Naive thymus-derived CD8-positive, alpha-beta T cell (primary cell): ENCODE results near the gene RNF10. TPM values are rescaled to one million over a fixed set of nuclear protein-coding genes. Genes with fewer than 3 reads are reported as not detected.
"Not testable (repeated sequence)": the region's sequence is repeated elsewhere in the genome, so short reads cannot be mapped to it uniquely, and the experiment has no call there.

Experiments
- ATAC-seq, 2 donors: fragments of 150-1000 bp; cut with Tn5 transposase in 1 of 2; sonication (Bioruptor Pico), chemical (Tn5 transposase) in 1 of 2; 1 replicate in 1 of 2; 2 replicates in 1 of 2; pipeline ENCODE4 v1.10.0; 2021; ENCODE audit warnings: mild to moderate bottlenecking in 2 of 2, moderate library complexity in 2 of 2
- POLR2A ChIA-PET: fragments of 350-600 bp; sonication (Branson Sonifier 250); formaldehyde crosslinking; loops from one replicate; lab custom pipeline; 2021; ENCODE audit warnings: antibody characterized with exemption; lab: Charles Lee
- DNase-seq, 10 donors: peaks; one replicate each; pipeline versions ENCODE4 v3.0.0 to v3.0.0-alpha.2; 2020 to 2022
- H3K27ac Mint-ChIP-seq, 10 donors: one replicate each; pipeline ENCODE4 v1.8.0; 2020 to 2022; ENCODE audit warnings: mild to moderate bottlenecking in 10 of 10, mixed read lengths in 10 of 10, moderate library complexity in 4 of 10, inconsistent platforms in 1 of 10
- H3K27me3 Mint-ChIP-seq, 5 donors: one replicate each; pipeline ENCODE4 v1.8.0; 2021 to 2022; ENCODE audit warnings: mixed read lengths in 5 of 5
- H3K36me3 Mint-ChIP-seq, 3 donors: one replicate each; pipeline ENCODE4 v1.8.0; 2020 to 2022; ENCODE audit warnings: mixed read lengths in 3 of 3, mild to moderate bottlenecking in 2 of 3, inconsistent platforms in 1 of 3
- H3K4me1 Mint-ChIP-seq, 4 donors: one replicate each; pipeline ENCODE4 v1.8.0; 2021 to 2022; ENCODE audit warnings: mixed read lengths in 4 of 4
- H3K4me3 Mint-ChIP-seq, 10 donors: one replicate each; pipeline ENCODE4 v1.8.0; 2020 to 2022; ENCODE audit warnings: mild to moderate bottlenecking in 10 of 10, mixed read lengths in 10 of 10, moderate library complexity in 6 of 10, inconsistent platforms in 1 of 10
- H3K9me3 Mint-ChIP-seq, 9 donors: one replicate each; pipeline ENCODE4 v1.8.0; 2020 to 2022; ENCODE audit warnings: mixed read lengths in 9 of 9, mild to moderate bottlenecking in 3 of 9, inconsistent platforms in 1 of 9, moderate library complexity in 1 of 9
- polyA plus RNA-seq, 3 donors: library from polyadenylated mRNA; unstranded; fragments of 300-500 nt; fragmentation: Illumina TruSeq; gene quantifications; one replicate each; pipeline ENCODE4 v1.2.3, GENCODE V29; 2021
- total RNA-seq, 8 experiments: library from RNA in 2 of 8; stranded (reverse) in 2 of 8; gene quantifications; one replicate each; pipeline ENCODE4 v1.2.3 and lab custom pipeline; 2021 to 2026

RNF10 gene
- total and polyA plus RNA-seq, 5 experiments from 2014 or later = 84.3 to 247 (median 119) TPM

DNA sequence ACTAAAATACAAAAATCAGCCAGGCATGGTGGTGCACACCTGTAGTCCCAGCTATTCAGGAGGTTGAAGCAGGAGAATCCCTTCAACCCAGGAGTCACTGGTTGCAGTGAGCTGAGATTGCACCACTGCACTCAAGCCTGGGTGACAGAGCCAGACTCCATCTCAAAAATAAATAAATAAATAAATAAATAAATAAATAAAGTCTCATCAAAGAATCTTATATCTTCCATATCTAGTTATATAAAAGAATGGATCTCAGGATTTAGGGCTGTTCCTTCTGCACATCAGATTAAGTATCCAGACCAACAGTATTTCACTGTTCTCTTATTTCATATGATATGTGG is 3.8 kb upstream of the RNF10 start:
- ATAC-seq, H3K36me3 Mint-ChIP-seq, H3K9me3 Mint-ChIP-seq, DNase-seq, H3K27me3 Mint-ChIP-seq: not testable (repeated sequence)
- POLR2A ChIA-PET = interaction anchor here (0.6 kb wide), 1 partner anchor 322 kb away, joined by 4 read pairs; no protein-coding TSS in a partner anchor
- Mint-ChIP-seq H3K27ac (peak overlapping the region in 7 of 10 donors; percentile 36 to 99 (median 99)), H3K4me1 (peaks cover 12 to 35% (median 22%) of the 10 kb centered on the region in 4 donors), H3K4me3 (peak overlapping the region; percentile 9 to 100 (median 100))

DNA sequence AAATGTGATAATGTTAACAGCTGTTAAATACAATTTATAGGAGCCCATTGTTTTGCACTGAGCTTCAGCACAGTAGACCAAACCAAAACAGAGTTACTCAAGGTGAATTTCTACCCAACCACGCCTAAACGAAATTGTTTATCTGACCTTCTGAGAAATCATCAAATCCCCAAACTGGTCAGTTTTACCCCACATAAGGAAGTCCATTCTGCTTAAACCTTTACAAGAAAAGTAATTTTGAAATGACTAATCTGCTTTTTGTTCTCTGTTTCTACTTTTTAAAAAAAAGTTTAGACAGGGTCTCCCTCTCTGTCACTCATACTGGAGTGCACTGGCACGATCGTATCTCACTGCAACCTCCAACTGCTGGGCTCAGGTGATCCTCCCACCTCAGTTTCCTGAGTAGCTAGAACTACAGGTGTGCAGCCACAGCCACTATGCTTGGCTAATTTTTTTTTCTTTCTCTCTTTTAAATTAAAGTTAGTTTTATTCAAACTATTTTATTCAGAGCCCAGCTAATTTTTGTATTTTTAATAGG is 1.4 kb upstream of the RNF10 start:
- DNase-seq (no peak), ATAC-seq (no peak)
- Mint-ChIP-seq H3K4me1 (peaks cover 15 to 51% (median 41%) of the 10 kb centered on the region in 4 donors), H3K36me3 (peaks cover 0 to 3% (median 0%) of the 10 kb centered on the region in 3 donors), H3K4me3 (no peak overlapping the region), H3K27me3 (no peaks in the 10 kb centered on the region), H3K9me3 (no peaks in the 10 kb centered on the region), H3K27ac (peak overlapping the region in 2 of 10 donors; percentile 13 to 66)
- POLR2A ChIA-PET = interaction anchor here (1.0 to 1.4 kb wide), 2 partner anchors 37 to 240 kb away, joined by 3 to 5 read pairs; partner anchors contain the start of genes DYNLL1 and RNU4-1

DNA sequence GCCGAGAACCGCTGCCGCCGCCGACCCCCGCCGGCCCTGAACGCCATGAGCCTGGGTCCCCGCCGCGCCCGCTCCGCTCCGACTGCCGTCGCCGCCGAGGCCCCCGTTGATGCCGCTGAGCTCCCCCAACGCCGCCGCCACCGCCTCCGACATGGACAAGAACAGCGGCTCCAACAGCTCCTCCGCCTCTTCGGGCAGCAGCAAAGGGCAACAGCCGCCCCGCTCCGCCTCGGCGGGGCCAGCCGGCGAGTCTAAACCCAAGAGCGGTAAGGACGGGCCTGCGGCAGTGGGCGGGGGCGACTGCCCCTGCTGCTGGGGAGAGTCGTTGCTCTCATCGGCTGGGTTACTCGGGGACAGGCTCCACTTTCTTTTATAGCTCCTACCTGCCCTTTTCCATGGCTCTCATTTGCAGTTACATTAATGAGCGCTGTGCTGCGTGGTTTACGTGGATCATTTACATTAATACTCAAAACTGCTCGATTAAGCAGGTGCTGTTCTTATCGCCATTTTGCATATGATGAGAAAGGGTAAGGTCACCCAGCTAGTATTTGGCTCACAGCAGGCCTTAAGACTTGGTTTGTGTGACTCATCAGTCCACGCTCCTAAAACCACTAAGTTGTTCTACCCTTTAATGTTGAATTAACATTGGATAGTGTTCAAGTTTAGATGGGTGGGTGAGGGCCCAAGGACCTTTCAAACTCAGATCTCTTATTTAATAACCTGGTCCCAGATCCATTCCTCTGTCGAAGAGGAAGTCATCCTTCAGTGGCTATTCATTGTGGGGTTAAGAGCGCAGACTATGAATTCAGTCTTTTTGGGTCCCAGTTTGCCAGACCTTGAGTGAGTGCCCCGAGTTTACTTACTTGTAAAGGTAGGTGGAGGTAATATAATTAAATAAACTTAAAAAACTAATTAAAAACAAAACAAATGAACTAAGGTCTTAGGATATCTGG is 823 bp downstream of the RNF10 start:
- POLR2A ChIA-PET = interaction anchor here (0.8 to 2.0 kb wide), 11 partner anchors 9 to 242 kb away, joined by 3 to 6 read pairs (median 4); partner anchors contain the start of genes COX6A1, DYNLL1, POP5 and RNU4-1
- ATAC-seq (peak; percentile 62), DNase-seq (peak in 7 of 10 donors; percentile 24 to 74 (median 41))
- no peaks in the 10 kb centered on the region for H3K27me3 Mint-ChIP-seq
- peaks cover 0 to 17% (median 0%) of the 10 kb centered on the region in 3 donors for H3K36me3 Mint-ChIP-seq
- no peaks in the 10 kb centered on the region for H3K9me3 Mint-ChIP-seq
- H3K4me1 Mint-ChIP-seq = peaks cover 23 to 58% (median 47%) of the 10 kb centered on the region in 4 donors
- peak overlapping the region; percentile 90 to 97 (median 95) for H3K27ac Mint-ChIP-seq
- peak overlapping the region; percentile 91 to 97 (median 94) for H3K4me3 Mint-ChIP-seq

DNA sequence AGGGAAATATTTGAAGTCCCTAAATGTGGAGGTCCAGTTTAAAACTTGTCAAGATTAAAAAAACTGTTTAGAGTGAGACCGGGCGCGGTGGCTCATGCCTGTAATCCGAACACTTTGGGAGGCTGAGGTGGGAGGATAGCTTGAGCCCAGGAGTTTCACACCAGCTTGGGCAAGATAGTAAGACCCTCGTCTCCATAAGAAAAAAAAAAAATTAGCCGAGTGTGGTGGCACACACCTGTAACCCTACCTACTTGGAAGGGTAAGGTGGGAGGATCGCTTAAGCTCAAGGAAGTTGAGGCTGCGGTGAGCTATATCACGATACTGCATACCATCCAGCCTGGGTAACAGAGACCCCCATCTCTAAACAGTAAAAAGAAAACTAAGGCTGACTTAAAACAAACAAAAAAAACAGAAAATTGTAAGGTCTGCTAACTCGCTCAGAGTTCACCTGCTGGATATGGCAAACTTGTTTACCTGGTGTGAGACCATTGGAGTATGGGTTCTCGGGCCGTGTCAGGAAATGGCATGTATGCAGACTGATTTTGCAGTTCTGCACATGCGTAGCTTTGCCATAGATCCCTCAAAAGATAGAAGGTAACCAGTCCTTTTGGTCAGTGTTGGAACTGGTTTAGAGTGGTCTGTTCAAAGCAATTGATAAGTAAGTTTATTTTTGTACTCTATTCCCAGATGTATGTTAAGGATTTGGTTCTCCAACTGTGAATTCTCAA is 2.1 kb downstream of the RNF10 start:
- DNase-seq = peak in 6 of 10 donors; percentile 9 to 34 (median 25)
- Mint-ChIP-seq H3K9me3 (no peaks in the 10 kb centered on the region), H3K27ac (peak overlapping the region; percentile 29 to 97 (median 88)), H3K4me1 (peaks cover 24 to 64% (median 55%) of the 10 kb centered on the region in 4 donors), H3K4me3 (peak overlapping the region; percentile 91 to 97 (median 94)), H3K27me3 (no peaks in the 10 kb centered on the region), H3K36me3 (peaks cover 0 to 28% (median 0%) of the 10 kb centered on the region in 3 donors)
- POLR2A ChIA-PET = interaction anchor here (0.9 to 1.3 kb wide), 5 partner anchors 22 to 91 kb away, joined by 3 to 4 read pairs (median 3); partner anchors contain the start of gene DYNLL1
- ATAC-seq = peak; percentile 32 to 44

DNA sequence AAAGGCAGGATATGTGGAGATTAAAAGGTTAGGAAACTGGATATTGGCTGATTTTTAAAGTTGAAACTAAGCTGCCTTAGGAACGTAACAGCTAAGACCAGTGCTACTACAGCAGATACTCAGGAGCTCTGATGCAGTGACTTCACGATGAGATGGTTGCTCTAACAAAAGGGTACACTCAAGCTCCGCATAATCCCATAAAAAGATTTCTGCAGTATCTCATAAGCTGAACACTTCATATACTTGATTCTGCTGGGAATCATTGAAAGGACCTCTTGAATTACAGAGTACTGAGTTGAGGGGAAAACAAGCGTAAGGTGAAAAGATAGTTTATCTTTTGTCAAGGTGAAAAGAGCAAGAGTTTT is 3.7 kb downstream of the RNF10 start:
- POLR2A ChIA-PET = interaction anchor here (0.9 to 2.0 kb wide), 3 partner anchors 9 to 69 kb away, joined by 3 to 6 read pairs (median 3); partner anchors contain the start of genes COQ5, POP5 and SRSF9
- Mint-ChIP-seq H3K4me3 (peak overlapping the region; percentile 83 to 97 (median 94)), H3K9me3 (no peaks in the 10 kb centered on the region), H3K4me1 (peaks cover 26 to 75% (median 60%) of the 10 kb centered on the region in 4 donors), H3K27me3 (no peaks in the 10 kb centered on the region), H3K27ac (peak overlapping the region in 9 of 10 donors; percentile 68 to 89 (median 82)), H3K36me3 (peaks cover 0 to 44% (median 0%) of the 10 kb centered on the region in 3 donors)
- no peak for DNase-seq
- ATAC-seq = no peak

DNA sequence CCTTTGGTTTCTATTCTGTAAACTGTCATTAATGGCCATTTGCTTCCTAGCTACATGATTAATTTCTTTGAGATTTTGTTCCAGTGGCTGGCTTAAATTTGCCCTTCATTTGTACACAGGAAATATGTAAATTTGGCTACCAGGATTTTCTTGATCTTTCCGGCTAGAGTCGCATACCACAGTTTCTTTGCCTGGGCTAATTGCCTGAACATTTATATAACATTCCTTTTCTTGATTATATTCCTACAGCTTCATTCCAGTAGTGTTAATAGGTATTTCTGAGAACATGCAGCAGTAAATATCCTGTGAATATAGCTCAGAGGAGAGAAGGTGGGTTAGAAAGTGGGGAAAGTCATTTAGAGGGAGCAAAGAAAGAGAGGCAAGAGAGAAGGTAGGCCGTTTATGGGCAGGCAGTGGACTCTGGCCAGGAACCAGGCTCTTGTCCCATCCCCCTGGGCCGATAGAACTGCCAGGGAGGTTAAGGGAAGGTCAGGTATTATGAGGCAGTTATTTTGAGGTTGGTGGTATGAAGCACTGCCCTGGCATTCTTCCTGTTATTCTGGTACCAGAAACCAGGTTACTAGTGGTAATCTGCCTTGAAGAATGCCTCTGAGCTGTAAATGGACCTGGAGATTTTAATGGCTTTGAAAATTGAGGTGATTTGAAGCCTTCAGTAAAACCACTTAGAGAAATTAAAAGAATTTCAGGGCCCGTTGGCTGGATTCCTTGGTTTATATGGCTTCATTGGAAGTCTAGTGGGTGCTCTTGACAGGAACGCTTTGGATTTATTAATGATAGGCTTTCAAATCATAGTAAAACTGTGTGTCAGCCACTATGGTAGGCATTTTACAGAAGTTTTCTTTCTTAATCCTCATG is 4.4 kb downstream of the RNF10 start:
- Mint-ChIP-seq H3K4me3 (peak overlapping the region; percentile 83 to 97 (median 94)), H3K27ac (peak overlapping the region; percentile 68 to 88 (median 81)), H3K9me3 (no peaks in the 10 kb centered on the region), H3K4me1 (peaks cover 26 to 80% (median 61%) of the 10 kb centered on the region in 4 donors), H3K27me3 (no peaks in the 10 kb centered on the region), H3K36me3 (peaks cover 0 to 51% (median 0%) of the 10 kb centered on the region in 3 donors)
- DNase-seq (no peak), ATAC-seq (no peak)
- POLR2A ChIA-PET = interaction anchor here (0.5 to 2.0 kb wide), 5 partner anchors 9 to 374 kb away, joined by 3 to 6 read pairs (median 3); partner anchors contain the start of genes COQ5, POP5 and SRSF9

DNA sequence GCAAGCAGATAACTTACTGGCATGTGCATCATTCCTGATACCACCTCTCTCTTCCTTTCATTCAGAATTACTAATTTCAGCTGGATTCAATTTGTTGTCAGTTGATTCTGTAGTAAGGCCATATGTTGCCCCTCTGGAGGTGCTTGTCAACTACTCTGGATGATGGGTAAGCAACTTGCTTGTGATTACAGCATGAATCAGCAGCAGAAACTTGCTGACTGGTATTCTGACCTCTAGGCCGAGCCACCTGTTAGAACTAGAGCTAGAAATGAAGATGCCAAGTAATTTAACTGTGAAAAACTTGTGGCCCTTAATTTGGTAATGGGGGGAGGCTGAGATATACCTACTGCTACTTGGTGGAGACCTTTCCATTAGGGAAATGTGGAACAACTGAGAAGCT is 5.1 kb downstream of the RNF10 start:
- Mint-ChIP-seq H3K27me3 (no peaks in the 10 kb centered on the region), H3K9me3 (no peaks in the 10 kb centered on the region), H3K27ac (peak overlapping the region in 7 of 10 donors; percentile 19 to 86 (median 68)), H3K4me1 (peaks cover 23 to 81% (median 64%) of the 10 kb centered on the region in 4 donors), H3K4me3 (peak overlapping the region in 8 of 10 donors; percentile 28 to 97 (median 94)), H3K36me3 (peaks cover 0 to 57% (median 0%) of the 10 kb centered on the region in 3 donors)
- ATAC-seq (no peak), DNase-seq (no peak)
- POLR2A ChIA-PET = interaction anchor here (0.5 to 2.0 kb wide), 3 partner anchors 9 to 373 kb away, joined by 3 to 6 read pairs (median 5); partner anchors contain the start of gene COQ5

DNA sequence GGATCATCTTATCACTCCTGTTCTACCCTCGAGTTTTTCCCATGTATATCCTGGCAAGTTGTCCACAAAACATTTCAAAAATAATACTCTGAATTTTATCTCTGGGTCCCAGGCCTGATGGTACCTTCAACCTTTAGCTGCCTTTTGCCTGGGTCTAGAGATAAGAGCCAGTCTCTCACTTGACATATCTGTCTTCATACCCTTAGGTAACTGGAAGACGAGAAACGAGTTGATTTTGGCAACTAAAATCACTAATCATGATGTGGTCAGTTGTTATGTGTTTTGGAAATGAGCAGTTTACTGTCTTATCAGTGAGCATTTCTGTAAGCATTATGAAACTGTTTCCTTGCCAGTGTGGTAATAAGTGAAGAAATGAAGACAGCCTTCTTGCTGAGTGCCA is 6.3 kb downstream of the RNF10 start:
- Mint-ChIP-seq H3K27me3 (no peaks in the 10 kb centered on the region), H3K36me3 (peaks cover 0 to 62% (median 0%) of the 10 kb centered on the region in 3 donors), H3K4me1 (peaks cover 23 to 84% (median 69%) of the 10 kb centered on the region in 4 donors), H3K4me3 (peak overlapping the region in 6 of 10 donors; percentile 27 to 48 (median 35)), H3K27ac (peak overlapping the region in 6 of 10 donors; percentile 5 to 74 (median 54)), H3K9me3 (no peaks in the 10 kb centered on the region)
- POLR2A ChIA-PET = interaction anchor here (0.6 kb wide), 1 partner anchor 83 kb away, joined by 7 read pairs; no protein-coding TSS in a partner anchor
- ATAC-seq (no peak), DNase-seq (no peak)

DNA sequence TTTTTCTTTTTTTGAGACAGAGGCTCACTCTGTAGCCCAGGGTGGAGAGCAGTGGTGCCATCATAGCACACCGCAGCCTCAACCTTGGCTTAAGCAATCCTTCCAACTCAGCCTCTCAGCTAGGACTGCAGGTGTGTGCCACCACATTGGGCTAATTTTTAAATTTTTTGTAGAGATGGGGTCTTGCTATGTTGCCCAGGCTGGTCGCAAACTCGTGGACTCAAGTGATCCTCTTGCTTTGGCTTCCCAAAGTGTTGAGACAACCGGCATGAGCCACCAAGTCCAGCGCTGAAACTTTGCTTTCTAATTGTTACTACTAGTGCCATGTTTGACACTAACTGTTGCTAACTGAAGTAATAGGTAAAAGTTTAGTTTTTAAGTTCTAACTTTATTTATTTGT is 8.0 kb downstream of the RNF10 start:
- peaks cover 21 to 72% (median 57%) of the 10 kb centered on the region in 4 donors for H3K4me1 Mint-ChIP-seq
- peaks cover 0 to 59% (median 0%) of the 10 kb centered on the region in 3 donors for H3K36me3 Mint-ChIP-seq
- ATAC-seq (no peak), DNase-seq (no peak)
- peak overlapping the region in 1 of 10 donors; percentile 33 for H3K27ac Mint-ChIP-seq
- H3K4me3 Mint-ChIP-seq = no peak overlapping the region
- POLR2A ChIA-PET = no interaction called here
- H3K9me3 Mint-ChIP-seq = no peaks in the 10 kb centered on the region
- no peaks in the 10 kb centered on the region for H3K27me3 Mint-ChIP-seq

DNA sequence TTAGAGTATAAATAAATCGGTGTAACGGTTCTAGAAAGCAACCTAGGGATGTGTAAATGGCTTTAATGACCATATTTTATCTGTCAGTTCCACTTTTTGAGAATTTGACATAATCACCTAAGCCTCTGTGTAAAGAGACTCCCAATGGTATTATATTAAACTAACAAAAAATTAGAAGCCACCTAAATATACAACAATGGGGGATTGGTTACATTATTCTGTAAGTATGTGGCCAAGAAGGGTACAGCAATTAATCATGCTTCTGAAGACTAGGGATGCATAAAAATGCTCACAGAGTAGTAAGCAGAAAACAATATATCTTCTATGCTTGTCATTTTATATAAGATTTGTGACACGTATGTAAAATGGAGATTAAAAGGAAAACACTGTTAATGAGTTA is 10.5 kb downstream of the RNF10 start:
- ATAC-seq = no peak
- POLR2A ChIA-PET = no interaction called here
- Mint-ChIP-seq H3K36me3 (peaks cover 0 to 47% (median 0%) of the 10 kb centered on the region in 3 donors), H3K27ac (peak overlapping the region in 2 of 10 donors; percentile 29 to 37), H3K27me3 (no peaks in the 10 kb centered on the region), H3K4me3 (no peak overlapping the region), H3K9me3 (no peaks in the 10 kb centered on the region), H3K4me1 (peaks cover 8 to 47% (median 33%) of the 10 kb centered on the region in 4 donors)
- DNase-seq = no peak

DNA sequence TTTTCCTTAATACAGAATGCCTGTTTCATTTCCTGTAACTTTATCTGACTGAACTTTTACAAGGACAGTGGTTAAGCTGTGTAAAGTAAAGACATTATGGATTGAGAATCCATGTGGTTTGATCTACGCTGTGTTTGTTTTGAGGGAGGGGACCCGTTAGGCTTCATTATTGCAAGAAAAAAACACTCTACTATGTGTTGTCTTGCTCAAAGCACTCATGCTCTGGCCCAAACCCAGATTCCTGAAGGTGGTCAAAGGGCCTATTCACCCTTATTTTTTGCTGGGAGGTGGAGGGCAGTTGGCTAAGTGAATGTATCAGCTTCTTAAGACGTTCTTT is 11.9 kb downstream of the RNF10 start:
- Mint-ChIP-seq H3K27ac (peak overlapping the region in 1 of 10 donors; percentile 43), H3K36me3 (peaks cover 0 to 37% (median 0%) of the 10 kb centered on the region in 3 donors), H3K9me3 (no peaks in the 10 kb centered on the region), H3K27me3 (no peaks in the 10 kb centered on the region), H3K4me3 (no peak overlapping the region), H3K4me1 (peaks cover 8 to 37% (median 25%) of the 10 kb centered on the region in 4 donors)
- ATAC-seq = no peak
- POLR2A ChIA-PET = interaction anchor here (0.6 kb wide), 1 partner anchor 345 kb away, joined by 5 read pairs; the partner anchor contains the start of gene RPLP0
- no peak for DNase-seq
